PC-9 (cell line): ENCODE measurements around the gene GULP1.

ENCODE experiments used
- EZH2 ChIP-seq: fragments of 200-600 bp; sonication (generic); IDR thresholded peaks from 2 replicates; pipeline ENCODE4 v1.8.0; 2017; ENCODE audit warnings: antibody characterized with exemption, low read depth
- TF ChIP-seq, protein P1 (sequence below): fragments of 200-600 bp; sonication (generic); conservative IDR thresholded peaks from 2 replicates; pipeline ENCODE4 v1.6.1; 2017; ENCODE audit warnings: mixed run types, antibody characterized with exemption, mild to moderate bottlenecking, moderate library complexity

DNA sequence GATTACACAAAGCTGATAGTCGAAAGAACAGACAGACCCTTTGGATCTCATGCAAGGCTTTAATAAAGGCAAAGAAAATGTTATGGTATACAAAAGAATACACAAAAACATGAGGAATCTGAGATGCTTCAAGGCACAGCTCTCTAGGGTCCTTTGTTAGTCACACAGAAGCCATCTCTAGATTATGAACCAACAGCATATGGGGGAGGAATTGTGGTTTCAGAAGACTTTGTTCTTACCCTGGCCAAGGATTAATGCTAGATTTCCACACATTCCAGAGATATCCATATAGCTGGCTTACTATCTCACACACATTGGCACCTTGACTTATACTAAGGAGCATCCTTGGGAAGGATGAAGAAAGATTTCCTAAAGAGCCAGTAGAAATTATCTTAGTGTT, 206.1 kb downstream of the GULP1 start:
- TF ChIP-seq, protein P1, sequence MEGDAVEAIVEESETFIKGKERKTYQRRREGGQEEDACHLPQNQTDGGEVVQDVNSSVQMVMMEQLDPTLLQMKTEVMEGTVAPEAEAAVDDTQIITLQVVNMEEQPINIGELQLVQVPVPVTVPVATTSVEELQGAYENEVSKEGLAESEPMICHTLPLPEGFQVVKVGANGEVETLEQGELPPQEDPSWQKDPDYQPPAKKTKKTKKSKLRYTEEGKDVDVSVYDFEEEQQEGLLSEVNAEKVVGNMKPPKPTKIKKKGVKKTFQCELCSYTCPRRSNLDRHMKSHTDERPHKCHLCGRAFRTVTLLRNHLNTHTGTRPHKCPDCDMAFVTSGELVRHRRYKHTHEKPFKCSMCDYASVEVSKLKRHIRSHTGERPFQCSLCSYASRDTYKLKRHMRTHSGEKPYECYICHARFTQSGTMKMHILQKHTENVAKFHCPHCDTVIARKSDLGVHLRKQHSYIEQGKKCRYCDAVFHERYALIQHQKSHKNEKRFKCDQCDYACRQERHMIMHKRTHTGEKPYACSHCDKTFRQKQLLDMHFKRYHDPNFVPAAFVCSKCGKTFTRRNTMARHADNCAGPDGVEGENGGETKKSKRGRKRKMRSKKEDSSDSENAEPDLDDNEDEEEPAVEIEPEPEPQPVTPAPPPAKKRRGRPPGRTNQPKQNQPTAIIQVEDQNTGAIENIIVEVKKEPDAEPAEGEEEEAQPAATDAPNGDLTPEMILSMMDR = no peak
- no peak for TF ChIP-seq EZH2
